Suprapubic skin (tissue), 3 donors: Measurements from ENCODE around the gene COG1.

Source experiments
- EP300 ChIP-seq: sonication (generic); formaldehyde crosslinking; IDR thresholded peaks from one replicate; pipeline ENCODE4 v1.6.1; 2017; ENCODE audit warnings: antibody characterized with exemption
- POLR2A ChIP-seq, 2 donors: fragments of 450-650 bp; IDR thresholded peaks; one replicate each; pipeline ENCODE4 v1.6.1; 2017; ENCODE audit warnings: antibody characterized with exemption in 2 of 2, mild to moderate bottlenecking in 2 of 2, moderate library complexity in 2 of 2
- TF ChIP-seq, protein P1 (sequence below), 2 donors: fragments of 200-600 bp in 1 of 2; fragments of 450-650 bp in 1 of 2; sonication (generic) in 1 of 2; IDR thresholded peaks; one replicate each; pipeline ENCODE4 v1.5.1; 2016 to 2019; ENCODE audit warnings: antibody characterized with exemption in 2 of 2, mild to moderate bottlenecking in 1 of 2, moderate library complexity in 1 of 2

DNA sequence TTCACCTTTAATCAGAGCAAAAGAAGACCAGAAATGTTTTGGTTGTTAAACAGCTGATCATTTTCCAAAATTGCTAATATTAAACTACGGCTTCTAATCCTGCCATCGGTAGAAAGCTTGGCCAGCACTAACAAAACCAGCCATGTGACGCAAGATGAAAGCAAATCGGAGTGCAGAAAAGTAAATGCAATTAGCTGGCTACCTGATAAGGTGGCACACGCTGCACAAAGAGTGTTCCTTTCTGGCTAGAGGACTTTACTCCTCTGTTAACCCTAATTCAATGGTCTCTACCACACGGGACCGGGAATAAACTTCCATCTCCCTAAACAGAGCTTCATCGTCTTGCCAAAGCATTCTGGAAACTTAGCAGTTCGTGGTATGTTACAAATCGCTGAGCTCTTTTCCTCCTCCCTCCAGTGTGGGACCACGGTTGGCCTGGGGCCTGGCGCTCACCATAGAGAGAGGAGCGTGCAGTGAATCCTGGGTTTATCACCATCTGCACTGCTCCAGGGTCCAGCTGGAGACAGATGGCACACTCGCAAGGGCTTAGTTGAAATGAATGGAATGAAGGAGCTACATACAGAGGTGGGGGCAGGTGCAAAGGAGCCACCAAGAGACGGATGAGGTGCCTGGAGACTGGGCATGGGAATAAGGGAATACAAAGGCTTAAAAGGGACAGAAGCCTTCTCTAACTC is 10.1 kb upstream of the COG1 start:
- TF ChIP-seq, protein P1, sequence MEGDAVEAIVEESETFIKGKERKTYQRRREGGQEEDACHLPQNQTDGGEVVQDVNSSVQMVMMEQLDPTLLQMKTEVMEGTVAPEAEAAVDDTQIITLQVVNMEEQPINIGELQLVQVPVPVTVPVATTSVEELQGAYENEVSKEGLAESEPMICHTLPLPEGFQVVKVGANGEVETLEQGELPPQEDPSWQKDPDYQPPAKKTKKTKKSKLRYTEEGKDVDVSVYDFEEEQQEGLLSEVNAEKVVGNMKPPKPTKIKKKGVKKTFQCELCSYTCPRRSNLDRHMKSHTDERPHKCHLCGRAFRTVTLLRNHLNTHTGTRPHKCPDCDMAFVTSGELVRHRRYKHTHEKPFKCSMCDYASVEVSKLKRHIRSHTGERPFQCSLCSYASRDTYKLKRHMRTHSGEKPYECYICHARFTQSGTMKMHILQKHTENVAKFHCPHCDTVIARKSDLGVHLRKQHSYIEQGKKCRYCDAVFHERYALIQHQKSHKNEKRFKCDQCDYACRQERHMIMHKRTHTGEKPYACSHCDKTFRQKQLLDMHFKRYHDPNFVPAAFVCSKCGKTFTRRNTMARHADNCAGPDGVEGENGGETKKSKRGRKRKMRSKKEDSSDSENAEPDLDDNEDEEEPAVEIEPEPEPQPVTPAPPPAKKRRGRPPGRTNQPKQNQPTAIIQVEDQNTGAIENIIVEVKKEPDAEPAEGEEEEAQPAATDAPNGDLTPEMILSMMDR (IDR thresholded peaks at IDR 0.05) = no peak
- TF ChIP-seq EP300 = no peak
- no peak for TF ChIP-seq POLR2A (IDR thresholded peaks at IDR 0.05)
